SU-DHL-6 (cell line): ENCODE data around the gene LRRC18.

Experiments
- CTCF ChIP-seq: fragments of 200-600 bp; sonication (generic); IDR thresholded peaks from one replicate; pipeline ENCODE4 v1.5.1; 2017; ENCODE audit warnings: antibody characterized with exemption, mild to moderate bottlenecking, low read length, moderate library complexity; ENCODE audit not compliant: insufficient read depth, poor library complexity, severe bottlenecking
- EZH2phosphoT487 ChIP-seq: fragments of 200-600 bp; sonication (generic), shearing (Covaris generic); conservative IDR thresholded peaks from 2 replicates; pipeline ENCODE4 v1.6.1; 2018; ENCODE audit warnings: mild to moderate bottlenecking, antibody characterized with exemption, low read length, moderate library complexity, mixed read lengths

GRCh38 chr10:48910548-48910947 lies 29.1 kb downstream of the LRRC18 start:
- TF ChIP-seq CTCF (no peak), EZH2phosphoT487 (no peak)
